Measurements from ENCODE around the gene USP32.
"Not testable (repeated sequence)": the region's sequence is repeated elsewhere in the genome, so short reads cannot be mapped to it uniquely, and the experiment has no call there.

Gene USP32

DNA sequence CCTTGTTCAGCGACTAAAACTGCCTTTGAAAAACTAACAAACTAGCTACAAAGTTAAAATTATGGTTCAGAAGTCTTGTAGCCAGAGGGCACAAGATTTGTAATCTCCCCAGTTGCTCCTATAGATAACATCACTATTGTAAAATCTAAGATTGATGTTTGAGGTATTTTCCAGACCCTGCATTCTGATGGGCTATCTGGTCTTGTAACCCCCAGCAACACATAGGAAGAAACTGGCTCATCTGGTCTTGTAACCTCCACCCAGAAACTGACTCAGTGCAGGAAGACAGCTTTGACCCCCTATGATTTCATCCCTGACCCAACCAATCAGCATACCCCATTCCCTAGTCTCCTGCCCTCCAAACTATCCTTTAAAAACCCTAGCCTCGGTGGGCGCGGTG lies 18.1 kb upstream of the USP32 start:
- DNase-seq (ENCODE audit: low spot score), result no peak

DNA sequence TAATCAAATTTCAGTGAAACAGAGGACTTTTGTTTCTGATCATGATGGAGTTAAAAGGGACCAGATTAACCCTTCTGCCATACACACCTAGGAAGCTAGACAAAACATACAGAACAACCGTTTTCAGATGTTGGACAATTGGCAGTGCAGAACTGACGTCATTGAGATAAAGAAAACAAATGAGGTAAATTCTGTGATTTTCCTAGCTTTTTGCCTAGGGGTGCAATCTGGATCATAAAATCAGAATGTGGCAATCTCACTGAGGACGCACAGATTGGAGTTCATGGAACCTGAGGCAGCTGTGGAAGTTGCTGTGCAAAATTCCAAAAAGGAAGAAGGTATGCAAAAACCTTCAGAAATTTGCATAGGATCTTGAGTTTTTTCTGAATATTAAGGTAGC lies 15.0 kb upstream of the USP32 start:
- no peak for DNase-seq (ENCODE audit: low spot score)

DNA sequence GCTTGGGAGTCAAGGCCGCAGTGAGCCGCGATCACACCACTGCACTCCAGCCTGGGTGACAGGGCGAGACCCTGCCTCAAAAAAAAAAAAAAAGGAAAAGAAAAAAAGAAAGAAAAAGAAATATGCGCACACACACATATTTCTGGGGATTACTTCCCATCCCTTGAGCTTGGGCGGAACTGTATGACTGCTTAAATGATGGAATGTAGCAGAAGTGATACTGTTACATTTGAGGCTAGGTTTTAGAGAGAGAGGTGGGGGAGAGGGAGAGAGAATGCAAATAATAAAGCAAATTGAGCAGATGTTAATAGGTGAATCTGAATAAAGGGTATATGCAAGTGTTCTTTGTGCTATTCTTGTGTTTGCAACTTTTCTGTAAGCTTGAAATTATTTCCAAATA lies 12.0 kb upstream of the USP32 start:
- DNase-seq (ENCODE audit: low spot score), result no peak

DNA sequence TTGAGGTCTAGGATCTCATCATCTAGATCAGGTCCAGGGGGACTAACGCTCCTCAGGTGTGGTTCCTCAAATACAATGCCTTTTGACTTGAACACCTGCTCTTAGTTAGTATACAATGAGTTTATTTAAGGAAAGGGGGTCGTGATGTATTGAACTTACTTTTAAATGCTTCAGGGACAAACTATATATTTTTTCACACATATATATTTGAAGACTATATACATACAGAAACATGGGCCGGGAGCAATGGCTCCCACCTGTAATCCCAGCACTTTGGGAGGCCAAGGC lies 11.5 kb upstream of the USP32 start:
- DNase-seq (ENCODE audit: low spot score), result no peak

DNA sequence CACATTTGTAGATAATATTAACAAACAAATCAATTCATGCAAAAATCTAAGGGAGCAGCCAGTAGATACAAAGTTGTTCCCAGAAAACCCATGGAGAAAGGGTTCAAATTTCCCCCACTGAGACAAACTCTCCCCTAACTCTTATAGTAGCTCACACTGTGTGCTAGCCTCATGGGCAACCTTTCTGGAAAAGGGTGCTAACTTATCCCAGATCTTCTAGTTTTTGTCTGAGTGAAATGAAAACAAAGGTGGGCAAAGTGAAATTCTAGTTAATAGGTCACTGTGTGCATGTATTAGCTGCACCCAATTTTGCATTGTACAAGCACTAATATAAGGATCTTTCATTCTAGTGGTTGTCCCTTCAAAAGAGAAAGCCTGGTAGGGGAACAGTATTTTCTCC lies 9.9 kb upstream of the USP32 start:
- no peak for DNase-seq (ENCODE audit: low spot score)

DNA sequence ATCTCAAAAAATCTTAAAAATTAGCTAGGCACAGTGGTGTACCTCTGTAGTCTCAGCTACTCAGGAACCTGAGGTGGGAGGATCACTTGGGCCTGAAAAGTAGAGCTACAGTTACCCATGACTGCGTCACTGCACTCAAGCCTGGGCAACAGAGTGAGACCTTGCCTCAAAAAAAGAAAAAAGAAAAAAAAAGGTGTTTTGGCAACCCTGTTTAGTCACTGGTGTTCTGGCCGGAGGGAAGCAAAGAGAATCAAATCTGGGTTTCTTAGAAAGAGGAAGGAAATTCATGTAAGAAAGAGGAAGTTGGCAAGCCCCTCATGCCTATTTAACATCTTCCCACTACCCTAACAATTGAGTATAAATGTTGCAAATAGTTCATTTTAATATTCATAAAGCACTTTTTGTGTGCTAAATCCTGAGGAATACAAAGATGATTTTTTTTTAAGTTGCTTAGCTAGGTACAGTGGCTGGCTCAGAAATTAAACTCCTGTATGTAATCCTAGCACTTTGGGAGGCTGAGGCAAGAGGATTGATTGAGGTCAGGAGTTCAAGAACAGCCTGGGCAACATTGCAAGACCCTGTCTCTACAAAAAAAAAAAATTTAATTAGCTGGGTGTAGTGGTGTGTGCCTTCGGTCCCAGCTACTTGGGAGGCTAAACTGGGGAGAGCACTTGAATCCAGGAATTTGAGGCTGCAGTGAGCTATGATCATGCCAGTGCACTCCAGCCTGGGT lies 6.5 kb upstream of the USP32 start:
- DNase-seq (ENCODE audit: low spot score), result no peak

DNA sequence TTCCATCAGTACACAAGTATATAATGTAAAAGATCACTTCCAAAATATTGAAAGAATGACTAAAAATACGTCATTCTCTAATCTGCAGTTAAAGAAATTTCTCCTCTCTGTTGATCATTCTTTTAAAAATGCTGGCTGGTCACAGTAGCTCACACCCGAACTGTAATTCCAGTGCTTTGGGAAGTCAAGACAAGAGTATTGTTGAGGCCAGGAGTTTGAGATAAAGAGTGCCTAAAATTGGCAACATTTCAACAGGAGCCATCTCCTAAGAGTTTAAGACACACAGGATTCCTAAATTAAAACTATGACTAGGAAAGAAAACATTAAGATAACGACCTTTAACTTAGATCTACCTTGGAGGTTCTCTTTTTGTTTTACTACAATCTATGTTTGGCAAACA lies 4.5 kb upstream of the USP32 start:
- DNase-seq (ENCODE audit: low spot score), result no peak

DNA sequence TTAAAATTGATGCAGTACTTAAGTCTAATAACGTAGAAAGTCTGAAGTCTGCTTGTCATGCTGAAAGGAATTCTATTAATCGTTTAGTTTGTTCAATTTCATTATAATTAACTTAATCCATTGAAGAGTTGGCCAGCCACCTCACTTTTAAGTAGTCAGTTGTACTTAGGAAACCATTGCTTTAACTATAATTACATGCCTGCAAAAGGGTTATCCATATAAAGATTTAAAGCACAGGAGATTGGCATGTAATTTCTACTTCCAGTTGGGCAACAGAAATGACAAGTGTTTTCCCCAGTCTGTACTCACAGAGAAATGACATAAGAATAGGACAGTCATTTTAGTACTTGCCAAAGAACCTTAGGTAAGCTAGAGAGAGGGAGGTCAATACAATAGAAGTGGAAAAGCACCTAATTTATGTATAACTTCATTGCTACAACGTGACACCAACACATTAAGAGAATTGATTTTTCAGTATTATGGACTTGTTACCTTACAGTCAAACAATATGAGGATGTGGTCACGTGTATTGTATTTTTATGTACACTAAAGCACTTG lies 3.7 kb upstream of the USP32 start:
- no peak for DNase-seq (ENCODE audit: low spot score)

DNA sequence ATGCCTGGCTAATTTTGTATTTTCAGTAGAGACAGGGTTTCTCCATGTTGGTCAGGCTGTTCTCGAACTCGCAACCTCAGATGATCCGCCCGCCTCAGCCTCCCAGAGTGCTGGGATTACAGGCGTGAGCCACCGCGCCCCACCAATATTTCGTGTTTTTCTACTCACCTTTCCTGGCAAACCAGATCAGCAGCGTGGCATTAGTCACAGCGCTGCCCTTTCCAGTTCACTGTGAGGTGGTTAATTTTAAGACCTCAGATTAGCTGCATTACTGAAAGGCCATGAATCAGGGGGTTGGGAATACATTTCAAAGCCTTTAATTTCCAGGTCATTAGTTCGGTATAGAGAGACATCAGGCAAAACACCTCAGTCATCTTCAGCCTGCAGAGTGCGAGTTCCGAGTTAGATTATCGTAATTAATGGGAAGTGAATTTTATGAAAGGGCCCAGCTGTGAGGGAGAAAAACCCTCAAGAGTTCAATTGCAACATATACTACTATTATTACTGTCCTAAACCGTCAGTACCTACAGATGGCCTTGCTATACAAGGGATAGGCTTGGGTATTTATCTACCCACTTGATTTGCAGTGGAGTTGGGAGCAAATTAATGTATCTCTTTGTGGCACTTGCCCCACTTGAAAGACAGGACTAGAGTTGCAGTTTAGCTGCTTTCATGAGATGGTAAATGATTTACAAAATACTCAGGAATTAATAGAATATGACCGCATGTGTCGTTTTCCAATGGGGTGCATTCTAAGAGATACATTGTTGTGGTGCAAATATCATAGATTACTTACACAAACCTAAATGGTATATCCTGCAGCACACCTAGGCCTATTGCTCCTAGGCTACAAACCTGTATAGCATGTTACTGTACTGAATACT lies 2.1 kb upstream of the USP32 start:
- no peak for DNase-seq (ENCODE audit: low spot score)

DNA sequence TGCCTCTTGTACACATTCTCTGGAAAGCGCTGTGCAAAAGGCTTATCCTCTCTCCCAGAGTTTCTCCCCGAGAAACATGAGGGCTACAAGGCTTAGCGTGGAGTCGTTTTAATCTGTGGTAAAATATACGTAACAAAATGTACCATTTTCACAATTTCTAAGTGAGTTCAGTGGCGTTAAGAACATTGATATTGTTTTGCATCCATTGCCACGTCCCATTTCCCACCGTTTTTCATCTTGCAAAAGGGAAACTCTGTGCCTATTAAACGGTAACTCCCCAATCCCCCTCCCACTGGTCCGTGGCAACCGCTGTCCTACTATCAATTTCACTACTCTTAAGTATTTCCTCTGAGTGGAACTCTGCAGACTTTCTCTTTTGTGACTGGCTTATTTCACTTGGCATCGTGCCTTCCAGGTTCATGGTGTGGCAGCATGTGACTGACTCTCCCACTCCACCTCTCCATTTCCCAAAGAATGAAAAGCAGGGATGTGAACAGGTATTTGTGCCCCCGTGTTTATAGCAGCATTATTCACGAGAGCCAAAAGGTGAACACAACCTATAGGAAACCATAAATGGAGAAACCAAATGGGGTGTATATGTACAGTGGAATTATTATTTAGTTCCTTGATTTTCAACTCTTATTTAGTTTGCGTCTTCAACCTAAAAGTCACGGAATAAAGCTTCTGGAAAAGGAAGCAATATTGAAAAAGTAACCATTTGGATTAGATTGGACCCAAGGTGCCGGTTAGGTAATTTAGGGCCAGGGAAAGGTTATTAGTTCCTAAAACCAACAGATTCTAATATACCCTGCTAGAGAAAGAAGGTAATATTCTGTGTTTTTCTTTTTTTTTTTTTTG lies 1.1 kb upstream of the USP32 start:
- no peak for DNase-seq (ENCODE audit: low spot score)

DNA sequence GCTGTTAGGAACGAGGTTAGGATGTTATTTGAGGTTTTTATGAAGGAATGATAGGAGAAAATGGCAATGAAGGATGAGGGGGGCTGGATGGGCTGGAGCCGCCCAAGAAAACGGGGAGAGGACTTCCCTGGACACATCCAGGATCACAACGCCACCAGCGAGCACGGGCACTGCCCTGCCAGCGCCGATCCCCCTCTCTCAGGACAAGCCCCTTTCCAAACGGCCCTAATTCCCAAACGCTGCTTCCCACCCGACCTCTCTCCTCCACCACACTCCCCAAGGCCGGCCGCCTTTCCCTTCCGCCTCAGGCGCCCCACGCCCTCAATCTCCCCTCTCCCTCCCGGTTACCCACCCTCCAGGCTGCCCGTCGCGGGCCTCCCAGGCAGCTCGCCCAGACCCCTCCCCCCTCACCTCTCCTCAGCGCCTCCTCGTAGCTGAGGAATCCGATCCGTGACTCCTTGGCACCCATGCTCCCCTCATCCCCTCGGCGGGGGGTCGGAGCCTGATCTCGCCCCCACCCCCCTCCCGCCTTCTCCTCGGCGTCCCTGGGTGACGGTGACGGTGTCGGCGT lies 377 bp downstream of the USP32 start:
- no peak for DNase-seq (ENCODE audit: low spot score)

DNA sequence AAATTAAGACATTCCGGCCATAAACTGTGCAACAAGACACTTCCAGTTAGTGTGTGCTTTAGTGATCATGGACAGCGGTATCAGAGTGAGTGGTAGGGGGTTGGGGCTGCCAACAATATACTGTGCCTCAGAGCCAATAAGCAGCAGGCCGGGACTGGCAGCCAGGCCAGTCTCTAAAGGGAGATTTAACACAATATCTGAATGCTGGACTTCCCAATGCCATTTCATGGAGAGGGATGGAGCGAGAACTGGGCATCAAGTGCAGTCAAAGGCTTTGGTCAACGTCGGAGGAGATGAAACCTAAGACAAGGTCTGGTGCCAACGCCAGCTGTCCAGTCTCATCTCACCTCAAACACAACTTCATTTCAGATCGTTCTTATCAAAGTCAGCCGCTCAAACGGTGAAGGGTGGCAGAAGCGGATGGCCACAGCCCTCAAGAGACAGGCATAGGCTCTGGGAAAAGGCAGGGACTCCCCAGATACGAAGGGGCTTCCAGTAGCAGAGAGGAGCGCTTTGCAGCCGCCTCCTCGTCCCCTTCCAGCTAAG lies 935 bp downstream of the USP32 start:
- no peak for DNase-seq (ENCODE audit: low spot score)

DNA sequence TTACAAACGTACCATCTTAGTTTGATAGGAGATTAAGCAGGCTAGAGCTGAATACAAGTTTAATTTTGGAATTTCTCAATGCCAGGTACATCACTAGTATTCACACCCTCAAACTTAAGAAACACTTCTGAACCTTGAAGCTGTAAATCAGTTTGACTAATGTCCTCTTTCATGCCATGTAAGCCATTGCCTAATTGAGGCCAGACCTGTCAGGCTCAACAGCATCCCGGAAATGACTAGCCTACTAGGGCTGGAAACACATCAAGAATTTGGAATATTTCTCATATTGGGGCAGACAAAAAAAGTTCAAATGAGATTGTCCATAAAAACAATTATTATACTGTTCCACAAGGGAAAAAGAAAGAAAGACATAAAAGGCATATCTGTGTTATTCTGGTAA lies 1.7 kb downstream of the USP32 start:
- peak; percentile 67 for DNase-seq (ENCODE audit: low spot score)

DNA sequence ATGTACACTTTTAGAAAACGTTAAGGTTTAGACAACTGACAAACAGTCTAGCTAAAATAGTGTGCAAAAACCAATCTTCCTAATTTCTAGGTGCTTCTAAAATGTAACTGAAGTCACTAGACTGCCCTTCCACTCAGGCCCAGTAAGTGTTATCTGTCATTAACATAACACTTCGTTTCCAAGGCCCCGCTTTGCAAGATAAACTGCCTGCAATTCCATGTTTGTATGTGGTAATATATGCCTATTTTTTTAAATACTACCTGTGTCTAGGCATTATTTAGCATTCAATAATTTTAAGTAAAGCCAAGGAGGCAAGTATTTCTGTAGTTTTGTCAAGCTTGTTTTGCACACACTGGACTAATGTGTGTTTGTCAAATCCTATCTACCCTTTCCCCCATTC lies 3.2 kb downstream of the USP32 start:
- no peak for DNase-seq (ENCODE audit: low spot score)

DNA sequence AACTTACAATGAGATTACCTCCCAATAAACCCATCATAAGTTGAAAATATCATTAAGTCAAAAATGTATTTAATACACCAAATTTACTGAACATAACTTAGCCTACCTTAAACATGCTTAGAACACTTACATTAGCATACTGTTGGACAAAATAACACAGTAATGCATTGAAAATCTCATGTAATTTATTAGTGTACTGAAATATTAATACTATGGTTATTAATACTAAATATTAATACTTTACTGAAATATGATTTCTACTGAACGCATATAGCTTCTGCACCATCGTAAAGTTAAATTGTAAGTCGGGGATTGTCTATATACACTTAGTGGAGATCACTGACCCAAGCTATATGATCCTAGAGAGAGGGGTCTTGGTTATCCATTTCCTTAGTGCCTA lies 4.3 kb downstream of the USP32 start:
- DNase-seq (ENCODE audit: low spot score), result no peak

DNA sequence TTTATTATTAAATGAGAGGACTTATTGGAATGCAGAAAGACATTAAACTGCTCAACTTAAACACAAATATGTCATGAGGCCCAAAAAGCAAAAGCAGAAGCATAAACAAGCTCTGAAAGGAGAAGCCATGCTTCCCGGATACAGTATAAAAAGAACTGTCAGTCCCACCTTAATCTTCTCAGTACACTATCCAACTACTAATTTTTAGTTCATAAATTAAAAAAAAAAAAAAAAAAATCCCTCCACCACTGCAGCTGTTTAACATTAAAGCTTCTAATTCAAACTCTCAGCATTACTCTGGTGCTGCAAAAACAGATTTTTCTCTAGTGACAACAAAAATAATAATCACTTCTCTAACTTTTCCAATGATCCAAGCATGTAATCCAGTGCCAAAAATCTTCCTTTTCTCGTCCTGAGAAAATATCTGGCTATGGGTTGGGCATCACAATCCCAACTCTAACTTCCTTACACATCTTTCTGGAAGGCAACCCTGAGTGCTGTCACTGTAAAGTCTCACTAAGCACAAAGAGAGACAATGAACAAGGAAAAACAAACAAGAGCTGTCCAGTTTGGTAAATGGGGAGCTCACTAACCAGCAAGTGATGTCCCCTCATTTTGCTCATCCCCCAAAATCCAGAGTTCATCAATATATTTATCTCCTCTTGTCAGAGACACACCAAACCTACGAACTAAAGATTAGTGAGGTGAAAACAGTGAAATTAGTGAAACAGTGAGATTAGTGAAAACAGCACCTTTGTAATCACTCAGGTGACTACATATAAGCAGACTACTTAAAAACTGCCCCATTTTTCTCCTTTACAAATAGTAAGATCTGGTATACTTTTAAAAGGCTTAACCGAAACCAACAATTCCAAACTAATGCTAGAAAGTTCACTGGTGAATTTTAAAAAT lies 5.5 kb downstream of the USP32 start:
- no peak for DNase-seq (ENCODE audit: low spot score)

DNA sequence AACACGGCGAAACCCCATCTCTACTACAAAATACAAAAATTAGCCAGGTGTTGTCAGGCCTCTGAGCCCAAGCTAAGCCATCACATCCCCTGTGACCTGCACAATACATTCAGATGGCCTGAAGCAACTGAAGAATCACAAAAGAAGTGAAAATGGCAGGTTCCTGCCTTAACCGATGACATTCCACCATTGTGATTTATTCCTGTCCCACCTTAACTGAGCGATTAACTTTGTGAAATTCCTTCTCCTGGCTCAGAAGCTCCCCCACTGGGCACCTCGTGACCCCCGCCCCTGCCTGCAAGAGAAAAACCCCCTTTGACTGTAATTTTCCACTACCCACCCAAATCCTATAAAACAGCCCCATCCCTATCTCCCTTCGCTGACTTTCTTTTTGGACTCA lies 7.0 kb downstream of the USP32 start:
- DNase-seq (ENCODE audit: low spot score), result not testable (repeated sequence)

DNA sequence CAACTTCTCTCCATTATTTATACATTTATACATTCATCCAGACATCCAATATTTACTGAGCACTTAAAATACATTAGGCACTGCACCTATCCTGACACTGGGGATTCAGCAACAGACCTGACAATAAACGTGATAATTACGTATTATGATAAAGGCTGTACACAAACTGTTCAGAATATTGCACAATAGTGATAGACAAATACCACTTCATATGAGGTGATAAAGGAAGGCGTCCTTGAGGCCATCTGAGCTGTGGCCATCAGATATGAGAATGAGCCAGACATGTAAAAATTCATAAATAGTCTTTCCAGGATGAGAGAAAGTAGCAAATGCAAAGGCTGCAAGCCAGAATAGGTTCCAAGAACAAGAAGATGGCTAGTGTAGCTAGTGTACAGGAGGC lies 8.6 kb downstream of the USP32 start:
- DNase-seq (ENCODE audit: low spot score), result no peak

DNA sequence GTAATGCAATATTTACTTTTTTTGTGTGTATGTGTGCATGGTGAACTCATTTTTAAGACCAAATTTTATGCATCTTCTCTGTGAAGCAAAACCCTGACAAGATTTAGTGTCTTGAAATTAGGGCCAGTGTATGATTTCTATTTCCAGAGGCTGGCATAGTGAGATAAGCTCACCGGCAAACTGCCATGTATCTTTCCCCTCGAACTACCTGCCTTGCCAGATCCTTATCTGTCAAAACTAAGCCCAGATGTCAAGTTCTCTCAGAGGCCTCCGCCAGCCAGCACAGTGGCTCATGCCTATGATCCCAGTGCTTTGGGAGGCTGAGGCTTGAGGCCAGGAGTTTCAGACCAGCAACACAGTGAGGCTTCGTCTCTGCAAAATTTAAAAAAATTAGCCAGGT lies 10.0 kb downstream of the USP32 start:
- DNase-seq (ENCODE audit: low spot score), result no peak

DNA sequence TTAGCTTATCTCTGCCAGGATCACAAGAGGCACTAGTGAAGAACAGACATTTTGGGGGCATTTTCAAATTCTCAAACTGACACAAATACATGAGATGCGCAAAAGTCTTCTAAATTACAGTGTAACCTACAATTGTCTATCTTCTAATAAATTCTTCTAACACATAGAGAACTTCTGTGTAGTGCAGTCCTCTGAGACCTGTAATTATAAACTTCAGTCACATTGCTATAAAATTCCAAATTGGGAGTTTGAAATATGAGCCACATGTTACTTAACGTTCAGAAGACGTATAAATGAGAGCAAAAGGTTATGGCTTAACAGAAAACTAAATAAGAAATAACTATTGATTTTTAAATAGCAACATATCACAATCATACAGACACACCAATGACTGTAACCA lies 12.5 kb downstream of the USP32 start:
- DNase-seq (ENCODE audit: low spot score), result not testable (repeated sequence)

DNA sequence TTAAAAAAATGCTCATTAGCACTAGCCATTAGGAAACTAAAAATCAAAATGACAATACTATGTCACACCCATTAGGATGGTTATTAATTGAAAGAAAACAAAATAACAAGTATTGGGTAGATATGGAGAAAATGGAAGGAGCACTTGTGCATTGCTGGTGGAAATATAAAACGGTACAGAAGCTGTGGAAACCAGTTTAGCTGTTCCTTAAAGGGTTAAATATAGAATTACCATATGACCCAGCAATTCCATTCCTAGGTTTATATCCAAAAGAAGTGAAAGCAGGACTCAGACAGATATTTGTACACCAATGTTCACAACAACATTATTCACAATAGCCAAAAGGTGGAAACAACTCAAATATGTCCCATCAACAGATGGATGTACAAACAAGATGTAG lies 13.7 kb downstream of the USP32 start:
- not testable (repeated sequence) for DNase-seq (ENCODE audit: low spot score)
